Measurements from ENCODE around the gene ADGRD1. TPM values are rescaled to one million over a fixed set of nuclear protein-coding genes. Genes with fewer than 3 reads are reported as not detected.

Gene ADGRD1
- total RNA-seq, 4 donors from 2014 or later = 28.2 to 52.4 (median 41.8) TPM

DNA sequence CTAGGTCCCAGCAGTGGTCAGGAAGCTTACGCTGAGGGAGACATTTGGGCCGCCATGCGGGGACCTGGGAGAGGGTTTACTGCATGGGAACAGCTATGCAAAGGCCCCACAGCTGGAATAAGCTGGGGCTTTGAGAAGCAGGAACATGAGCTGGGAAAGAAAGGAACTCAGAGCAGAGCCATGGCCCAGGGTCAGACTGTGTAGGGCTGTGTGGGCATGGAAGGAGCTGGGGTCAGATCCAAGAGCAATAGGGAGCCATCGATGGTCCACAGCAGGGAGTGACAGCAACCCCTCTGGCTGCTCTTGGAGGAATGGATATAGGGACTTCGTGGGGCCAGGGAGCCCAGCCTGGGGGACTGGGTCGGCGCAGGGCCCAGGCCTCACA, 151.6 kb downstream of the ADGRD1 start:
- no peak overlapping the region for H3K27ac ChIP-seq (replicated peaks in 1 of 4)
- TF ChIP-seq CTCF (IDR thresholded peaks at IDR 0.05) (no peak), POLR2AphosphoS5 (IDR thresholded peaks at IDR 0.05) (no peak)
- intact Hi-C loops (cut with DNase I) = loop anchor here (10.0 kb wide), 1 partner anchor 889 kb away; no protein-coding TSS in a partner anchor

DNA sequence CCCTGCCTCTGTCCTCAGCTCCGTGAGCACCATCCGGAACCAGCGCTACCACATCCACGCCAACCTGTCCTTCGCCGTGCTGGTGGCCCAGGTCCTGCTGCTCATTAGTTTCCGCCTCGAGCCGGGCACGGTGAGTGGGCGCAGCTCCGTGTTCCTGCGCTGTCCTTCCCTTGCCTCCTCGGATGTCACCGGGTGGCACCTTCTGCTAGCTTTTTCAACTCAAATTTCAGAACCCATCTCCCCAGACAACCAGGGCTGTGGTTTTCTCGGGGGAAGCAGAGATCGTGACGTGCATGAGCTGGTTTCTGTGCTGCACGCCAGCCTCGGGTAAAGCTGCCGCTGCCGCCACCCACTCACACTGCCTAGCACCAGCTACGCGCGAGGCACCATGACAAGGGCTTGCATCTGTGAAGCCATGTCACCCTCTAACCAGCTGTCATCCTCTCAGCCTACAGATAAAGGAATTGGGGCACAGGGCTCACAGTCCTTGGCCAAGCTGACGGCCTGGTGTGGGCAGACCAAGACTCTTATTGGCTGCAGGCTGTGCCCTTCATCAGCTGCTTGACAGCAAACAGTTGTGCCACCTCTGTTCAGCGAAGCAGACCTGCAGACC, 152.1 kb downstream of the ADGRD1 start:
- WGBS = 92% methylated on average over 20 of the region's 27 CpGs
- peaks cover 0 to 34% (median 12%) of the 10 kb centered on the region in 4 donors for H3K36me3 ChIP-seq
- DNase-seq (ENCODE audit: extremely low spot score) = no peak

More for the DNA sequence above, 151.6 kb downstream of the ADGRD1 start:
- no peak overlapping the region for H3K4me3 ChIP-seq
- peaks cover 0 to 34% (median 12%) of the 10 kb centered on the region in 4 donors for H3K36me3 ChIP-seq
- no peaks in the 10 kb centered on the region for H3K27me3 ChIP-seq
- no peaks in the 10 kb centered on the region for H3K9me3 ChIP-seq
- peaks cover 7 to 18% (median 16%) of the 10 kb centered on the region in 4 donors for H3K4me1 ChIP-seq
- 96% methylated on average over 7 of the region's 7 CpGs for WGBS
- no peak for DNase-seq (ENCODE audit: extremely low spot score)

GRCh38 chr12:131106349-131106941, 152.7 kb downstream of the ADGRD1 start:
- no peak for TF ChIP-seq POLR2A (IDR thresholded peaks at IDR 0.05; ENCODE audit: low read depth)
- peaks cover 0 to 39% (median 15%) of the 10 kb centered on the region in 4 donors for H3K36me3 ChIP-seq
- intact Hi-C loops (cut with DNase I) = loop anchor here (10.0 kb wide), 1 partner anchor 888 kb away; no protein-coding TSS in a partner anchor
- H3K4me3 ChIP-seq = no peak overlapping the region
- H3K4me1 ChIP-seq = peaks cover 7 to 18% (median 16%) of the 10 kb centered on the region in 4 donors
- H3K9me3 ChIP-seq = no peaks in the 10 kb centered on the region
- H3K27me3 ChIP-seq = no peaks in the 10 kb centered on the region
- DNase-seq (ENCODE audit: extremely low spot score) = no peak
- 83% methylated on average over 6 of the region's 6 CpGs for WGBS
- no peak overlapping the region for H3K27ac ChIP-seq (replicated peaks in 1 of 4)

More for the DNA sequence above, 152.1 kb downstream of the ADGRD1 start:
- Histone ChIP-seq H3K4me3 (no peak overlapping the region), H3K27ac (replicated peaks in 1 of 4) (no peak overlapping the region), H3K4me1 (peaks cover 7 to 18% (median 16%) of the 10 kb centered on the region in 4 donors), H3K9me3 (no peaks in the 10 kb centered on the region), H3K27me3 (no peaks in the 10 kb centered on the region)
- no peak for TF ChIP-seq POLR2A (IDR thresholded peaks at IDR 0.05; ENCODE audit: low read depth)
- no peak for TF ChIP-seq CTCF (IDR thresholded peaks at IDR 0.05)
- intact Hi-C loops (cut with DNase I) = loop anchor here (10.0 kb wide), 1 partner anchor 889 kb away; no protein-coding TSS in a partner anchor

GRCh38 chr12:131108177-131108955, 154.7 kb downstream of the ADGRD1 start:
- H3K27me3 ChIP-seq = no peaks in the 10 kb centered on the region
- H3K36me3 ChIP-seq = peaks cover 0 to 40% (median 18%) of the 10 kb centered on the region in 4 donors
- H3K27ac ChIP-seq (replicated peaks in 1 of 4) = no peak overlapping the region
- WGBS = 95% methylated on average over 10 of the region's 10 CpGs
- no peak overlapping the region for H3K4me3 ChIP-seq
- no peak for DNase-seq (ENCODE audit: extremely low spot score)
- intact Hi-C loops (cut with DNase I) = loop anchor here (10.0 kb wide), 1 partner anchor 886 kb away; no protein-coding TSS in a partner anchor
- no peaks in the 10 kb centered on the region for H3K9me3 ChIP-seq
- TF ChIP-seq CTCF (IDR thresholded peaks at IDR 0.05) (no peak), EP300 (IDR thresholded peaks at IDR 0.05) (no peak), POLR2A (IDR thresholded peaks at IDR 0.05; ENCODE audit: low read depth) (no peak), POLR2AphosphoS5 (IDR thresholded peaks at IDR 0.05) (no peak)
- H3K4me1 ChIP-seq = peaks cover 7 to 18% (median 15%) of the 10 kb centered on the region in 4 donors

DNA sequence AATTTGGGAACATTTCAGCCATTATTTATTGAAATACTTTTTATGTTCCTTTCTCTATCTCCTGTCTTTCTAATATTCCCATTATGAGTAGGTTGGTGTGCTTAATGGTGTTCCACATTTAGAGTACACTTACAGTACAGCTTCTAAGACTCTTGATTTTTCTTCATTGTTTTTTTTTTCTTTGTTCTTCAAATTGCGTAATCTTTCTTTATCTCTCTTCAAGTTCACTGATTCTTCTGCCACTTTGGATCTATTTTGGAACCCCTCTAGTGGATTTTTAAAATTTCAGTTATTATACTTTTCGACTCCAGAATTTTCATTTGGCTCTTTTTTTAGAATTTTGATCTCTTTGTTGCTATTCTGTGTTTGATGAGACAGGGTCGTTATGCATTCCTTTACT, 157.7 kb downstream of the ADGRD1 start:
- 83% methylated on average over 3 of the region's 3 CpGs for WGBS
- DNase-seq (ENCODE audit: extremely low spot score) = no peak
- Histone ChIP-seq H3K4me3 (no peak overlapping the region), H3K27me3 (no peaks in the 10 kb centered on the region), H3K4me1 (peaks cover 7 to 18% (median 12%) of the 10 kb centered on the region in 4 donors), H3K36me3 (peaks cover 0 to 41% (median 24%) of the 10 kb centered on the region in 4 donors), H3K27ac (replicated peaks in 1 of 4) (no peak overlapping the region), H3K9me3 (no peaks in the 10 kb centered on the region)
- TF ChIP-seq EP300 (IDR thresholded peaks at IDR 0.05) (no peak), CTCF (IDR thresholded peaks at IDR 0.05) (no peak), POLR2A (IDR thresholded peaks at IDR 0.05; ENCODE audit: low read depth) (no peak), POLR2AphosphoS5 (IDR thresholded peaks at IDR 0.05) (no peak)
- intact Hi-C loops (cut with DNase I) = no loop called here

All from esophagus muscularis mucosa (tissue), 4 donors.